ENCODE measurements around the gene MAPK7.

- TF ChIP-seq EZH2phosphoT487 (IDR thresholded peaks at IDR 0.05; ENCODE audit: borderline replicate concordance, low read depth, low read length): no peak
- no peak for TF ChIP-seq CTCF (conservative IDR thresholded peaks at IDR 0.05; ENCODE audit: low read length)
Measured at GRCh38 chr17:19345486-19346350, 32.6 kb upstream of the MAPK7 start.
